ENCODE results near the gene SLC39A6. TPM values are rescaled to one million over a fixed set of nuclear protein-coding genes. Genes with fewer than 3 reads are reported as not detected.

The SLC39A6 gene
- total RNA-seq, 1 experiment from 2014 or later: 47.6 TPM

DNA sequence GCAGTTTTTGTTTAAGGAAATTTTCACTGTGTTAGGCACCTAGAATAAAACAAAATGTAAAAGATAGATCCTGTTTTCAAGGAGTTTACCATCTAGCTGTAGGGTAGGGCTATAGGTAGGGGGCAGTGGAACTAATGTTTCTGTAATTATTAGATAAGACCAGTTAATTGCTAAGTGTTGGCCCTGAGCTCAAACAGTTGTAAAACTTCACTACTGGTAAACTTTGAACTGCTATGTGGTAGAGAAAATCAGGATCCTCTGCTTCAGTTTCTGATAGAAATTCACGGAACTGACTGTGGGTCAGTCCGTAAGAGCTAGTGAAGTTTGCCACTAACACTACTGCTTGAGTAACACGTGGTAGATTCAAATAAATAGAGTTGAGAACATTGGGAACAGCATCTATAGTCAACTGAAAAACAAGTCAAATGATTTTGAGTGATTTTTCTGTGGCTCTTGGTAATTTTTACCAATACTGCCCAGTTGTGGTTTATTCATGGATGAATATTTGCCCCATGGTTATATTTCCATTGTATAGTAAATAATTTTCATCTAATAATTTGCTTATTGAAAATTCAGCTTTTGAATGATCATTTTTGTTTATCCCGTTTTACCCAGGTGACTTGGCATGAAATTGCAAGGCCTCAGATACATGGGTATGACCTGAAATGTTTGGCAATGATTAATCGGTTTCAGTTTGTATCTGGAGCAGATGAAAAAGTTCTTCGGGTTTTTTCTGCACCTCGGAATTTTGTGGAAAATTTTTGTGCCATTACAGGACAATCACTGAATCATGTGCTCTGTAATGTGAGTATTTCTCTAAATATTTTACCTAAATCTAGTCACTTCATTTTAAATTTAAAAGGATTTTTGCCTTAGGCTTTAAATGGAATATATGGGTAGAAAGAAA is 27.0 kb upstream of the SLC39A6 start:
- ATAC-seq: no peak
- Histone ChIP-seq H3K36me3 (ENCODE audit: control insufficient read depth, insufficient read depth, low read length) (peaks cover 5% of the 10 kb centered on the region), H3K4me3 (ENCODE audit: low read depth in 2 of 2, low read length in 2 of 2) (no peak overlapping the region), H3K27ac (ENCODE audit: low read length) (no peak overlapping the region), H3K27me3 (ENCODE audit: control insufficient read depth, insufficient read depth, low read length) (no peaks in the 10 kb centered on the region), H3K9me3 (ENCODE audit: control insufficient read depth, insufficient read depth, low read depth, low read length) (no peaks in the 10 kb centered on the region), H3K4me1 (ENCODE audit: control insufficient read depth, insufficient read depth, low read length) (no peaks in the 10 kb centered on the region)
- intact Hi-C loops (cut with micrococcal nuclease; ENCODE audit: unreplicated experiment): no loop called here
- TF ChIP-seq, protein P1, sequence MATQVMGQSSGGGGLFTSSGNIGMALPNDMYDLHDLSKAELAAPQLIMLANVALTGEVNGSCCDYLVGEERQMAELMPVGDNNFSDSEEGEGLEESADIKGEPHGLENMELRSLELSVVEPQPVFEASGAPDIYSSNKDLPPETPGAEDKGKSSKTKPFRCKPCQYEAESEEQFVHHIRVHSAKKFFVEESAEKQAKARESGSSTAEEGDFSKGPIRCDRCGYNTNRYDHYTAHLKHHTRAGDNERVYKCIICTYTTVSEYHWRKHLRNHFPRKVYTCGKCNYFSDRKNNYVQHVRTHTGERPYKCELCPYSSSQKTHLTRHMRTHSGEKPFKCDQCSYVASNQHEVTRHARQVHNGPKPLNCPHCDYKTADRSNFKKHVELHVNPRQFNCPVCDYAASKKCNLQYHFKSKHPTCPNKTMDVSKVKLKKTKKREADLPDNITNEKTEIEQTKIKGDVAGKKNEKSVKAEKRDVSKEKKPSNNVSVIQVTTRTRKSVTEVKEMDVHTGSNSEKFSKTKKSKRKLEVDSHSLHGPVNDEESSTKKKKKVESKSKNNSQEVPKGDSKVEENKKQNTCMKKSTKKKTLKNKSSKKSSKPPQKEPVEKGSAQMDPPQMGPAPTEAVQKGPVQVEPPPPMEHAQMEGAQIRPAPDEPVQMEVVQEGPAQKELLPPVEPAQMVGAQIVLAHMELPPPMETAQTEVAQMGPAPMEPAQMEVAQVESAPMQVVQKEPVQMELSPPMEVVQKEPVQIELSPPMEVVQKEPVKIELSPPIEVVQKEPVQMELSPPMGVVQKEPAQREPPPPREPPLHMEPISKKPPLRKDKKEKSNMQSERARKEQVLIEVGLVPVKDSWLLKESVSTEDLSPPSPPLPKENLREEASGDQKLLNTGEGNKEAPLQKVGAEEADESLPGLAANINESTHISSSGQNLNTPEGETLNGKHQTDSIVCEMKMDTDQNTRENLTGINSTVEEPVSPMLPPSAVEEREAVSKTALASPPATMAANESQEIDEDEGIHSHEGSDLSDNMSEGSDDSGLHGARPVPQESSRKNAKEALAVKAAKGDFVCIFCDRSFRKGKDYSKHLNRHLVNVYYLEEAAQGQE (IDR thresholded peaks at IDR 0.05; ENCODE audit: insufficient read depth in 1 of 2, low read depth in 2 of 2, low read length in 1 of 2): no peak
- TF ChIP-seq TCF7L2 (IDR thresholded peaks at IDR 0.05; ENCODE audit: low read depth, low read length) (no peak), POLR2AphosphoS5 (IDR thresholded peaks at IDR 0.05; ENCODE audit: low read depth, low read length) (no peak), SIN3A (IDR thresholded peaks at IDR 0.05; ENCODE audit: borderline replicate concordance, insufficient read depth, low read depth, low read length) (no peak)
- TF ChIP-seq, protein P2, sequence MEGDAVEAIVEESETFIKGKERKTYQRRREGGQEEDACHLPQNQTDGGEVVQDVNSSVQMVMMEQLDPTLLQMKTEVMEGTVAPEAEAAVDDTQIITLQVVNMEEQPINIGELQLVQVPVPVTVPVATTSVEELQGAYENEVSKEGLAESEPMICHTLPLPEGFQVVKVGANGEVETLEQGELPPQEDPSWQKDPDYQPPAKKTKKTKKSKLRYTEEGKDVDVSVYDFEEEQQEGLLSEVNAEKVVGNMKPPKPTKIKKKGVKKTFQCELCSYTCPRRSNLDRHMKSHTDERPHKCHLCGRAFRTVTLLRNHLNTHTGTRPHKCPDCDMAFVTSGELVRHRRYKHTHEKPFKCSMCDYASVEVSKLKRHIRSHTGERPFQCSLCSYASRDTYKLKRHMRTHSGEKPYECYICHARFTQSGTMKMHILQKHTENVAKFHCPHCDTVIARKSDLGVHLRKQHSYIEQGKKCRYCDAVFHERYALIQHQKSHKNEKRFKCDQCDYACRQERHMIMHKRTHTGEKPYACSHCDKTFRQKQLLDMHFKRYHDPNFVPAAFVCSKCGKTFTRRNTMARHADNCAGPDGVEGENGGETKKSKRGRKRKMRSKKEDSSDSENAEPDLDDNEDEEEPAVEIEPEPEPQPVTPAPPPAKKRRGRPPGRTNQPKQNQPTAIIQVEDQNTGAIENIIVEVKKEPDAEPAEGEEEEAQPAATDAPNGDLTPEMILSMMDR (IDR thresholded peaks at IDR 0.05): no peak
- CTCF ChIA-PET: no interaction called here
- in situ Hi-C loops (cut with HindIII; ENCODE audit: low pct_unique_long_range_greater_than_20kb, low sequenced_read_pairs): no loop called here
- no TSS peak for BruUV-seq (replicated peaks)
- no peak for DNase-seq (ENCODE audit: low read depth, low spot score)
- POLR2A ChIA-PET: no interaction called here

DNA sequence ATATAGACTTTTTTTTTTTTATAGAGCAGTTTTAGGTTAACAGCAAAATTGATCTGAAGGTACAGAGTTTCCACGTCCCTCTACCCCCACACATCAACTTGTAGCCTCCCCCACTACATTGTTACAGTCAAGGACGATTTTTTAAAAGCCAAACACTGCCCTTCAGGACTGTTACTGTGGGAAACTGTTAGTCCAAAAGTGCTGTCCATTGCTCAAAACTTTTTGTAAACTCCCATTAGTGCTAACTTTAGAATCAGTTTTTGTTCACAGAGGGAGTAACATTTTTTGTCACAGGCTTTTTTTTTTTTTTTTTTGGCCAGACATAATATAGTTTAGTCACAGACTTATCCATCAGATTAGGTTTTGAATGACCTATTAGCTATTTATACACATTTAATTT is 24.6 kb upstream of the SLC39A6 start:
- ChIA-PET POLR2A (no interaction called here), CTCF (no interaction called here)
- no TSS peak for BruUV-seq (replicated peaks)

More for the DNA sequence above, 24.6 kb upstream of the SLC39A6 start:
- no peaks in the 10 kb centered on the region for H3K4me1 ChIP-seq (ENCODE audit: control insufficient read depth, insufficient read depth, low read length)
- in situ Hi-C loops (cut with HindIII; ENCODE audit: low pct_unique_long_range_greater_than_20kb, low sequenced_read_pairs): no loop called here
- no peak overlapping the region for H3K4me3 ChIP-seq (ENCODE audit: low read depth in 2 of 2, low read length in 2 of 2)
- intact Hi-C loops (cut with micrococcal nuclease; ENCODE audit: unreplicated experiment): no loop called here
- H3K9me3 ChIP-seq (ENCODE audit: control insufficient read depth, insufficient read depth, low read depth, low read length): no peaks in the 10 kb centered on the region
- peaks cover 2% of the 10 kb centered on the region for H3K36me3 ChIP-seq (ENCODE audit: control insufficient read depth, insufficient read depth, low read length)
- H3K27ac ChIP-seq (ENCODE audit: low read length): no peak overlapping the region
- no peak for ATAC-seq
- DNase-seq (ENCODE audit: low read depth, low spot score): no peak
- TF ChIP-seq, protein P2 (IDR thresholded peaks at IDR 0.05): no peak
- TF ChIP-seq TCF7L2 (IDR thresholded peaks at IDR 0.05; ENCODE audit: low read depth, low read length): no peak
- TF ChIP-seq POLR2AphosphoS5 (IDR thresholded peaks at IDR 0.05; ENCODE audit: low read depth, low read length): no peak
- TF ChIP-seq, protein P1 (IDR thresholded peaks at IDR 0.05; ENCODE audit: insufficient read depth in 1 of 2, low read depth in 2 of 2, low read length in 1 of 2): no peak
- TF ChIP-seq SIN3A (IDR thresholded peaks at IDR 0.05; ENCODE audit: borderline replicate concordance, insufficient read depth, low read depth, low read length): no peak
- no peaks in the 10 kb centered on the region for H3K27me3 ChIP-seq (ENCODE audit: control insufficient read depth, insufficient read depth, low read length)

All from Panc1 (cell line).